HepG2 (cell line): ENCODE results near the gene ARL16. TPM values are rescaled to one million over a fixed set of nuclear protein-coding genes. Genes with fewer than 3 reads are reported as not detected.

Experiments
- ELF4 ChIP-seq: sonication (generic); formaldehyde crosslinking; IDR thresholded peaks from 2 replicates; pipeline ENCODE4 v1.5.0; 2020; ENCODE audit warnings: missing genetic modification reagents, mild to moderate bottlenecking, moderate library complexity, borderline replicate concordance
- JUND ChIP-seq: sonication (generic); formaldehyde crosslinking; IDR thresholded peaks from 2 replicates; pipeline ENCODE4 v1.8.0; 2022; ENCODE audit warnings: mild to moderate bottlenecking, missing genetic modification reagents
- KDM1A ChIP-seq: IDR thresholded peaks from 2 replicates; pipeline ENCODE4 v1.6.1; 2016; ENCODE audit warnings: missing compliant biosample characterization
- KDM5B ChIP-seq: sonication (generic); formaldehyde crosslinking; IDR thresholded peaks from 2 replicates; pipeline ENCODE4 v1.4.0; 2020; ENCODE audit warnings: missing genetic modification reagents, mild to moderate bottlenecking, borderline replicate concordance
- MNT ChIP-seq: fragments of 450-650 bp; IDR thresholded peaks from 2 replicates; pipeline ENCODE4 v1.6.1; 2016
- NFKBIZ ChIP-seq: IDR thresholded peaks from 2 replicates; pipeline ENCODE4 v1.6.1; 2018; ENCODE audit warnings: missing genetic modification reagents, missing compliant biosample characterization
- PAF1 ChIP-seq: IDR thresholded peaks from 2 replicates; pipeline ENCODE4 v1.6.1; 2016; ENCODE audit warnings: missing genetic modification reagents, missing compliant biosample characterization
- PLRG1 ChIP-seq: fragments of 450-650 bp; conservative IDR thresholded peaks from 2 replicates; pipeline ENCODE4 v1.6.1; 2016
- PREB ChIP-seq: sonication (generic); formaldehyde crosslinking; IDR thresholded peaks from 2 replicates; pipeline ENCODE4 v1.4.0; 2020; ENCODE audit warnings: missing genetic modification reagents
- RARG ChIP-seq: sonication (generic); formaldehyde crosslinking; IDR thresholded peaks from 2 replicates; pipeline ENCODE4 v1.4.0; 2020; ENCODE audit warnings: low read depth, mild to moderate bottlenecking, missing genetic modification reagents
- RCOR2 ChIP-seq: IDR thresholded peaks from 2 replicates; pipeline ENCODE4 v1.6.1; 2016; ENCODE audit warnings: missing biosample characterization, missing genetic modification reagents
- TFAP4 ChIP-seq: sonication (generic); IDR thresholded peaks from 2 replicates; pipeline ENCODE4 v1.6.1; 2016; ENCODE audit warnings: low read depth, borderline replicate concordance
- ZFP37 ChIP-seq: sonication (generic); formaldehyde crosslinking; IDR thresholded peaks from 2 replicates; pipeline ENCODE4 v1.4.0; 2020; ENCODE audit warnings: missing genetic modification reagents, borderline replicate concordance
- ZNF180 ChIP-seq: sonication (generic); formaldehyde crosslinking; IDR thresholded peaks from 2 replicates; pipeline ENCODE4 v1.4.0; 2020; ENCODE audit warnings: low read depth, missing genetic modification reagents, borderline replicate concordance
- ZNF225 ChIP-seq: sonication (generic); formaldehyde crosslinking; IDR thresholded peaks from 2 replicates; pipeline ENCODE4 v1.4.0; 2020; ENCODE audit warnings: mild to moderate bottlenecking, missing genetic modification reagents
- ZNF326 ChIP-seq: sonication (generic); formaldehyde crosslinking; IDR thresholded peaks from 2 replicates; pipeline ENCODE4 v1.4.0; 2020; ENCODE audit warnings: missing genetic modification reagents, borderline replicate concordance
- ZNF329 ChIP-seq: sonication (generic); formaldehyde crosslinking; IDR thresholded peaks from 2 replicates; pipeline ENCODE4 v1.9.0; 2021; ENCODE audit warnings: low read depth, mild to moderate bottlenecking, missing genetic modification reagents
- ZNF33A ChIP-seq: sonication (generic); formaldehyde crosslinking; IDR thresholded peaks from 2 replicates; pipeline ENCODE4 v1.5.1; 2020; ENCODE audit warnings: missing genetic modification reagents, mild to moderate bottlenecking, moderate library complexity, borderline replicate concordance
- ZNF441 ChIP-seq: sonication (generic); formaldehyde crosslinking; IDR thresholded peaks from 2 replicates; pipeline ENCODE4 v1.7.0; 2021; ENCODE audit warnings: missing genetic modification reagents, borderline replicate concordance
- ZNF496 ChIP-seq: sonication (generic); formaldehyde crosslinking; IDR thresholded peaks from 2 replicates; pipeline ENCODE4 v1.8.1; 2023; ENCODE audit warnings: mild to moderate bottlenecking, moderate library complexity, missing genetic modification reagents; ENCODE audit not compliant: insufficient replicate concordance
- ZNF501 ChIP-seq: sonication (generic); formaldehyde crosslinking; IDR thresholded peaks from 2 replicates; pipeline ENCODE4 v1.5.1; 2020; ENCODE audit warnings: mild to moderate bottlenecking, moderate library complexity, missing genetic modification reagents
- ZNF652 ChIP-seq: IDR thresholded peaks from 2 replicates; pipeline ENCODE4 v1.6.1; 2016; ENCODE audit warnings: low read depth, borderline replicate concordance
- ZNF678 ChIP-seq: sonication (generic); formaldehyde crosslinking; IDR thresholded peaks from 2 replicates; pipeline ENCODE4 v1.4.0; 2020; ENCODE audit warnings: mild to moderate bottlenecking, missing genetic modification reagents
- ZNF691 ChIP-seq: sonication (generic); formaldehyde crosslinking; IDR thresholded peaks from 2 replicates; pipeline ENCODE4 v1.4.0; 2020; ENCODE audit warnings: missing genetic modification reagents, low read depth, mild to moderate bottlenecking, borderline replicate concordance
- ZNF713 ChIP-seq: sonication (generic); formaldehyde crosslinking; IDR thresholded peaks from 2 replicates; pipeline ENCODE4 v1.4.0; 2020; ENCODE audit warnings: mild to moderate bottlenecking, missing genetic modification reagents
- ZNF747 ChIP-seq: sonication (generic); formaldehyde crosslinking; IDR thresholded peaks from 2 replicates; pipeline ENCODE4 v1.8.1; 2023; ENCODE audit warnings: missing genetic modification reagents, mild to moderate bottlenecking, borderline replicate concordance
- ZNF776 ChIP-seq: sonication (generic); formaldehyde crosslinking; IDR thresholded peaks from 2 replicates; pipeline ENCODE4 v1.4.0; 2020; ENCODE audit warnings: mild to moderate bottlenecking, missing genetic modification reagents
- polyA plus RNA-seq, 8 experiments: library from polyadenylated mRNA; depleted of rRNA in 3 of 8; stranded (reverse) in 7 of 8; unstranded in 1 of 8; fragments of >200 nt; fragmentation: Illumina TruSeq in 4 of 8; extraction: Trizol in 4 of 8; gene quantifications; 2 replicates each; pipeline versions ENCODE4 v1.2.1 to v1.2.3, GENCODE V29; 2011 to 2016; ENCODE audit warnings: low read depth in 4 of 8, missing spikeins in 1 of 8, mixed read lengths in 1 of 8; ENCODE audit not compliant: insufficient read depth in 1 of 8
- total RNA-seq, 5 experiments: library from RNA; depleted of rRNA; stranded (reverse); fragments of >200 nt; fragmentation: Illumina TruSeq; extraction: Trizol; gene quantifications; 2 replicates each; pipeline ENCODE4 v1.2.3, GENCODE V29; 2016; ENCODE audit warnings: low read depth in 1 of 5

The ARL16 gene
- total and polyA plus RNA-seq, 2 of the 13 experiments (the other 11 are each of a cell fraction or from before 2014, with no cell fraction given), result 20.8 to 30.8 TPM

- peak; percentile 50 for TF ChIP-seq MNT
- TF ChIP-seq JUND, result peak; percentile 5; the same call in 1 of the 2 replicates
- 0 out of 2 replicates have a peak, but pooled peaks have one; percentile 77 for TF ChIP-seq ZNF225 (CRISPR knock-in tag)
- peak; percentile 96 for TF ChIP-seq TFAP4
- TF ChIP-seq ZNF678 (CRISPR knock-in tag), result 0 out of 2 replicates have a peak, but pooled peaks have one; percentile 94
- no peak for TF ChIP-seq ZNF496
- no peak for TF ChIP-seq ZNF326 (CRISPR knock-in tag)
- TF ChIP-seq ZFP37 (CRISPR knock-in tag), result no peak; the same call in 1 of the 2 replicates
- TF ChIP-seq ZNF329, result peak; percentile 39; the same call in 1 of the 2 replicates
- TF ChIP-seq ZNF713, result no peak; the same call in 1 of the 2 replicates
- no peak for TF ChIP-seq ZNF180 (CRISPR knock-in tag)
- TF ChIP-seq PREB (CRISPR knock-in tag), result no peak
- no peak for TF ChIP-seq PAF1
- no peak for TF ChIP-seq ZNF441 (CRISPR knock-in tag)
- no peak for TF ChIP-seq ELF4 (CRISPR knock-in tag)
- no peak for TF ChIP-seq PLRG1
- no peak for TF ChIP-seq KDM1A (CRISPR knock-in tag)
- no peak for TF ChIP-seq ZNF652
- TF ChIP-seq KDM5B, result peak; percentile 79; the same call in 1 of the 2 replicates
- 0 out of 2 replicates have a peak, but pooled peaks have one; percentile 37 for TF ChIP-seq RARG (CRISPR knock-in tag)
- TF ChIP-seq ZNF501 (CRISPR knock-in tag), result peak; percentile 90
- TF ChIP-seq ZNF776 (CRISPR knock-in tag), result no peak; the same call in 1 of the 2 replicates
- TF ChIP-seq NFKBIZ (CRISPR knock-in tag), result no peak
- TF ChIP-seq RCOR2, result 0 out of 2 replicates have a peak, but pooled peaks have one; percentile 16
- TF ChIP-seq ZNF747 (CRISPR knock-in tag), result peak; percentile 67
- peak; percentile 78 for TF ChIP-seq ZNF691 (CRISPR knock-in tag)
- TF ChIP-seq ZNF33A (CRISPR knock-in tag), result no peak
These were observed 30.2 kb upstream of the ARL16 start (continued) for GRCh38 chr17:81713556-81714411.
